CD4-positive, alpha-beta T cell treated with Interleukin-1 beta for 1 hour (primary cell): ENCODE data around the gene MRM1.

Experiments used
- DNase-seq, 2 donors: peaks; one replicate each; pipeline ENCODE4 v3.0.0-alpha.2; 2020 to 2022

The MRM1 gene

GRCh38 chr17:36601303-36602029 lies at the start of gene MRM1:
Gene MRM1, plus strand, starts transcription at chr17:36601583. Its CDS starts 228 bp downstream, at chr17:36601811.
- DNase-seq = peak; percentile 91

- no peak for DNase-seq
These were observed 47.9 kb upstream of the MRM1 start for GRCh38 chr17:36553459-36553858.

- no peak for DNase-seq
These were observed 35.3 kb upstream of the MRM1 start for GRCh38 chr17:36566081-36566480.

- DNase-seq = no peak
These were observed 26.4 kb upstream of the MRM1 start for GRCh38 chr17:36575028-36575427.

GRCh38 chr17:36576793-36577192 lies 24.6 kb upstream of the MRM1 start:
- DNase-seq = no peak

- DNase-seq = no peak
These were observed 22.7 kb upstream of the MRM1 start for GRCh38 chr17:36578671-36579070.

GRCh38 chr17:36583787-36584186 lies 17.6 kb upstream of the MRM1 start:
- DNase-seq = no peak

- no peak for DNase-seq
These were observed 15.2 kb upstream of the MRM1 start for GRCh38 chr17:36586138-36586537.

GRCh38 chr17:36590082-36590481 lies 11.3 kb upstream of the MRM1 start:
- no peak for DNase-seq

GRCh38 chr17:36591434-36592315 lies 9.7 kb upstream of the MRM1 start, which contains the start of gene DHRS11:
Gene DHRS11, plus strand, starts transcription at chr17:36591879. Its CDS starts 131 bp downstream, at chr17:36592010.
- DNase-seq = peak; percentile 72 to 78

GRCh38 chr17:36592316-36592715 lies 9.1 kb upstream of the MRM1 start:
- no peak for DNase-seq

GRCh38 chr17:36592716-36593321 lies 8.6 kb upstream of the MRM1 start:
- no peak for DNase-seq

GRCh38 chr17:36593656-36594316 lies 7.6 kb upstream of the MRM1 start:
- no peak for DNase-seq

GRCh38 chr17:36594626-36595401 lies 6.6 kb upstream of the MRM1 start:
- no peak for DNase-seq

GRCh38 chr17:36597226-36597625 lies 4.2 kb upstream of the MRM1 start:
- DNase-seq = no peak

GRCh38 chr17:36597866-36598777 lies 3.3 kb upstream of the MRM1 start:
- no peak for DNase-seq

- DNase-seq = no peak
These were observed 2.4 kb upstream of the MRM1 start for GRCh38 chr17:36598951-36599401.

GRCh38 chr17:36599546-36600250 lies 1.7 kb upstream of the MRM1 start:
- DNase-seq = no peak

- DNase-seq = no peak
These were observed 918 bp upstream of the MRM1 start for GRCh38 chr17:36600465-36600864.

- no peak for DNase-seq
These were observed 464 bp upstream of the MRM1 start for GRCh38 chr17:36600936-36601302.
